ENCODE results near the gene KRT4.

DNA sequence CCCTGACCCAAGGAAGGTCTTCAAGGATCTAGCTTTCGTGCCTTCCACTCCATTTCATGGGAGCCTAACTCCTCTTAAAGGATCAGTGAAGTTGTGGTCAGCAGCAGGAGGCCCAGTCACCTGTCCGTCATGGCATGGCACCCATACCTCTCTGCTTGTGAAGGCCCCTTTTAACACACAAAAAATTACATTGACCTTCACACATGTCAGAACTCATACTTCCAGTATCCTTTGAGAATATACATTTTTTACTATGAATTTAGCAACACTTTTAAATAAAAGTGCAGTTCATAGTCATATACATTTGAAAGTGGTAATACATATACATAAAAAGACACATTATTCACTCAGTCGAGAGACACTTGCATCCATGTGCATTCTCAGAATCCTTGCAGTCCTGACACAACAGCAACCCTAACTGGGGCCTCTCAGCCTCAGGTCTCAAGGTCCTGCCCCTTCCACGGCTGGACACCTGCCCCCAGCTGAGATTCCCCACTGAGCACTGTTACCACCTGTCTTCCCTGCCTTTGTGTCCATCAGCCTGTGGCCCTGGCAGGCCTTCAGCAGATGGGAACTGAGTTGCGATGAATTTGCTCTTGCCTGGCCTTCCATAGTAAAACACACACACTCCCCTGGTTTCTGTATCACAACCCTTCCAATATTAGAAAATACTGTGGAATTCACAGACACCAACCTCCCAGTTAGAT lies 14.3 kb downstream of the KRT4 start:
- no peak for TF ChIP-seq CTCF (IDR thresholded peaks at IDR 0.05; ENCODE audit: poor library complexity, severe bottlenecking)
- no peak for TF ChIP-seq EZH2 (IDR thresholded peaks at IDR 0.05; ENCODE audit: borderline replicate concordance, insufficient read depth, low read length, poor library complexity, severe bottlenecking)
- TF ChIP-seq RAD21 (conservative IDR thresholded peaks at IDR 0.05), result no peak
- no peak for TF ChIP-seq SMC3 (conservative IDR thresholded peaks at IDR 0.05; ENCODE audit: poor library complexity)
- TF ChIP-seq TAF1 (IDR thresholded peaks at IDR 0.05; ENCODE audit: low read depth), result no peak
- TF ChIP-seq EP300 (conservative IDR thresholded peaks at IDR 0.05; ENCODE audit: poor library complexity, severe bottlenecking), result no peak
- no peak for TF ChIP-seq MXI1 (conservative IDR thresholded peaks at IDR 0.05; ENCODE audit: poor library complexity, severe bottlenecking)
- TF ChIP-seq POLR2AphosphoS5 (IDR thresholded peaks at IDR 0.05), result no peak

Data from neural cell (in vitro differentiated cells).